GM19455 (cell line): ENCODE measurements around the gene SIRT4.

Experiments used
- ATAC-seq: cut with Tn5 transposase; IDR thresholded peaks from one replicate; pipeline ENCODE4 v1.9.1; 2021; ENCODE audit not compliant: unreplicated experiment

SIRT4 gene

DNA sequence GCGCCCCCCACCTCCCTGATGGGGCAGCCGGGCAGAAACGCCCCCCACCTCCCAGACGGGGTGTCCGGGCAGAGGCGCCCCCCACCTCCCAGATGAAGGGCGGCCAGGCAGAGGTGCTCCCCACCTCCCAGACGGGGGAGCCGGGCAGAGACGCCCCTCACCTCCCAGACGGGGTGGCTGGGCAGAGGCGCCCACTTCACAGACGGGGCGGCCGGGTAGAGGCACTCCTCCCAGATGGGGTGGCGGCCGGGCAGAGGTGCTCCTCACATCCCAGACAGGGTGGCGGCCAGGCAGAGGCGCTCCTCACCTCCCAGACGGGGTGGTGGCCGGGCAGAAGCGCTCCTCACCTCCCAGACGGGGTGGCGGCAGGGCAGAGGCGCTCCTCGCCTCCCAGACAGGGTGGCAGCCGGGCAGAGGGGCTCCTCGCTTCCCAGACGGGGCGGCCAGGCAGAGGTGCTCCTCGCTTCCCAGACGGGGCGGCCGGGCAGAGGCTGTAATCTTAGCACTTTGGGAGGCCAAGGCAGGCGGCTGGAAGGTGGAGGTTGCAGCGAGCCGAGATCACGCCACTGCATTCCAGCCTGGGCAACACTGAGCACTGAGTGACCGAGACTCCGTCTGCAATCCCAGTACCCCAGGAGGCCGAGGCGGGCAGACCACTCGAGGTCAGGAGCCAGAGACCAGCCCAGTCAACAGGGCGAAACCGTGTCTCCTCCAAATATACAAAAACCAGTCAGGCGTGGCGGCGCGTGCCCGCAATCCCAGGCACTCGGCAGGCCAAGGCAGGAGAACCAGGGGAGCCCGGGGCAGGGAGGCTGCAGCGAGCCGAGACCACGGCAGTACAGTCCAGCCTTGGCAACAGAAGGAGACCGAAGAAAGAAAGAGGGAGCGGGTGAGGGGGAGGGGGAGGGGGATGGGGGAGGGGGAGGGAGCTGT lies 23.7 kb upstream of the SIRT4 start:
- no peak for ATAC-seq

- ATAC-seq: no peak
These were observed 18.8 kb upstream of the SIRT4 start for GRCh38 chr12:120283318-120283717.

- no peak for ATAC-seq
These were observed 17.7 kb upstream of the SIRT4 start for GRCh38 chr12:120284381-120284780.

DNA sequence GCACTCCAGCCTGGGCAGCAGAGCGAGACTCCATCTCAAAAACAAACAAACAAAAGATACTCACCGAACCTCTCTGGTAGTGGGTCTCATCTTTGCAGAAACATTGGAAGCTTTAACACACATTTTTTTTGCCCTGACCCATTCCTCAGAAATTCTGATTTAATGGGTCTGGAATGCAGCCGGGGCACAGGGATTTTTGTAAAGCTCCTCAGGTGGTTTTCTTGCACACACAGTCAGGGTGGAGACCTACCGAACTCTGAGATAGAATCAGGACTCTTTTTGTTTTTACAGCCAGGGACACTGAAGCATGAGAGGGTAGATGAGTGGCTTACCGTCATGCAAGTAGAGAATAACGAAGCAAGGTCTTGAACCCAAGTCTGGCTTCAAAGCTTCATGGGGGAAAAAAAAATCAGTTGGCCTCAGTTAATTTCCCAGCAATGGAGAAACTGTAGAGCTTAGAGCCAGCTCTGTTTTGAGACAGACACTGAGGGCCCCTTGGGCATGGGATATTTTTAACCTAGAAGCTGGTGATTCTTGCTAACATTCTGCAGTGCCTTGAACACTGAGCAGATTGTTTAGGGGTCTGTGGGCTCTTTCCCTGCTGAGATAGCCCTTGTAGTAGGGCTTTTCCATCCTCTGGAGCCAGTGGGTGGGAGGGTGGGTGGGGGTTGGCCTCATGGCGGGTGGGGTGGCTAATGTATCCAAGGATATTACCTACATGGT lies 15.2 kb upstream of the SIRT4 start:
- no peak for ATAC-seq

- ATAC-seq: no peak
These were observed 14.6 kb upstream of the SIRT4 start for GRCh38 chr12:120287491-120287890.

DNA sequence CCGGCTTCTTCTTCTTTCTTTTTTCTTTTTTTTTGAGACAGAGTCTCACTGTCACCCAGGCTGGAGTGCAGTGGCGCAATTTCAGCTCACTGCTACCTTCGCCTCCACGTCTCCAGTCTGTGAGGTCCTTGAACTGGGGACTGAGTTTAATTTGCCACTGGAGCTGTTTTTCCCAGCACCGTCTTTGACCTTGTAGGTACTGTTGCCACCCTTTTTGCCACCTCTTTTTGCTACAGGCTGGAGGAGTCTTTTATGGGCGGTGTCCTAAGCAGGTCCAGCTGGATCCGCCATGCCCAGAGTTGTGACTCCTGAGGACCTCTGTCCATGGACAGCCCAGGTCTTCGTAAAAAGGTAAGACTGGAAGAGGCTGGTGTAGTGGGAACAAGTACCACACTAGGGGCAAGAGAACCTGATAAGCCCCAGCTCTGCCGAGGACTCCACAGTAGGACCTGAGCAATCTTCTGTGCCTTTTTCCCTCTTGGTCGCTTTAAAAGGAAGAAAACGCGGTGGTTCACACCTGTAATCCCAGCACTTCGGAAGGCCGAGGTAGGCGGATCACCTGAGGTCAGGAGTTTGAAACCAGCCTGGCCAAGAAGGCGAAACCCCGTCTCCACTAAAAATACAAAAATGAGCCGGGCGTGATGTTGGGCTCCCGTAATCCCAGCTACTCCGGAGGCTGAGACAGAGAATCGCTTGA lies 11.4 kb upstream of the SIRT4 start:
- no peak for ATAC-seq

- ATAC-seq: peak; percentile 16
These were observed 9.8 kb upstream of the SIRT4 start for GRCh38 chr12:120292411-120292660.

DNA sequence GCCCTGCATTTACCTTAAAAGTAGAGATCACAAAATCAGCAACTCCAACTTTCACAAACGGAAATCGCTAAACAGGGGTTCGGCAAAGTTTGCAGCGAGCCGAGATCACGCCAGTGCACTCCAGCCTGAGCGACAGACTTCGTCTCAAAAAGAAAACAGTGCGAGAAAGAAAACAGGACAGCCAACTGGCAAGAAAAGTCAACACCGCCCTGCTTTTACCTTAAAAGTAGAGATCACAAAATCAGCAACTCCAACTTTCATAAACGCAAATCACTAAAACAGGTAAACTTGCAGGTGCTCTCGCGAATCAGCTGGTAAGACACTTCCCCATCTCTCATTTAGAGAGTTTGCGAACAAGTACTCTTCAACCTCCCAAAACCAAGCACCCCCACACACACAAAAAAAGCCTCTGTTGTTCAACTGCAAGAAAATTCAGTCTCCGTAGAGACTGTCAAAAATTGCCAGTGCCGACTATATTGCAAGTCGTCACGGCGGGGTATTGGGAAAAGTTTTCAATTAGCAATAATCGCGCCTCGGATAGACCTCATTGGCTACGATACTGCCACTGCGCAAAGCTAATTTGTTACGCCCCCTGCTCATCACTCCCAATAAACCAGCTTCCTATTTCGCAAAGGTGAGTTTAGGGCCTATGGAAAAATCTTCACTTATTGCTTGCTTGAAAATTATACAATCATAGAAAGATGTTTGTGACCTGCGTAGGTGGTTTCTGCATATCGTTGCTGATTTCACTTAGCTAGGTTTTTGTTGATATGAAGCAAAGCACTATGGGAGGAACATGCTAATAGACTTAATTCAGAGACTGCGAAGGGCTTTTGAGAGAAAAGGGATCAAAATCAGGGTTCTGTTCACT lies 9.2 kb upstream of the SIRT4 start, which contains the start of gene RNU4-1:
Gene RNU4-1, minus strand, starts transcription at position 577 of the 871 bp plus-strand sequence.
- peak; percentile 59 for ATAC-seq

GRCh38 chr12:120314220-120314619 lies 12.1 kb downstream of the SIRT4 start:
- ATAC-seq: no peak

DNA sequence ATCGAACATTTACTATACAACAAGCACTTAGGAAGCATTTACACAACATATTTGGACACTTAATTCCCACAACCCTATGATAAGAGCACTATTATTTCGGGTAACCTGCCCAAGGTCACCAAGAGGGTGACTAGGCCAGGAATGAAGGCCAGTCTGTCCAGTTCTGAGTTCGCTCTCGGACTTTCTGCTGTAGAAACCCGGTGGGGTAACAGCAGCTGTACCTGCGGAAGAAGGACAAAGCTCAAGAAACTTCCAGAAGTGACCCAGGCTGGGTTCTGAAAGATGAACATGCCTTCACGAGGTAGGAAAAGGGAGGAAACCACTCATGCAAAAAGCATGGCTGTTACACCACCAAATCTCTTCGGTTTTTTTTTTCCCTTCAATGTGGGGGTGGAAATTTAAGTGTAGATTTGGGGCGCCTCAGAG lies 14.7 kb downstream of the SIRT4 start:
- ATAC-seq: no peak

DNA sequence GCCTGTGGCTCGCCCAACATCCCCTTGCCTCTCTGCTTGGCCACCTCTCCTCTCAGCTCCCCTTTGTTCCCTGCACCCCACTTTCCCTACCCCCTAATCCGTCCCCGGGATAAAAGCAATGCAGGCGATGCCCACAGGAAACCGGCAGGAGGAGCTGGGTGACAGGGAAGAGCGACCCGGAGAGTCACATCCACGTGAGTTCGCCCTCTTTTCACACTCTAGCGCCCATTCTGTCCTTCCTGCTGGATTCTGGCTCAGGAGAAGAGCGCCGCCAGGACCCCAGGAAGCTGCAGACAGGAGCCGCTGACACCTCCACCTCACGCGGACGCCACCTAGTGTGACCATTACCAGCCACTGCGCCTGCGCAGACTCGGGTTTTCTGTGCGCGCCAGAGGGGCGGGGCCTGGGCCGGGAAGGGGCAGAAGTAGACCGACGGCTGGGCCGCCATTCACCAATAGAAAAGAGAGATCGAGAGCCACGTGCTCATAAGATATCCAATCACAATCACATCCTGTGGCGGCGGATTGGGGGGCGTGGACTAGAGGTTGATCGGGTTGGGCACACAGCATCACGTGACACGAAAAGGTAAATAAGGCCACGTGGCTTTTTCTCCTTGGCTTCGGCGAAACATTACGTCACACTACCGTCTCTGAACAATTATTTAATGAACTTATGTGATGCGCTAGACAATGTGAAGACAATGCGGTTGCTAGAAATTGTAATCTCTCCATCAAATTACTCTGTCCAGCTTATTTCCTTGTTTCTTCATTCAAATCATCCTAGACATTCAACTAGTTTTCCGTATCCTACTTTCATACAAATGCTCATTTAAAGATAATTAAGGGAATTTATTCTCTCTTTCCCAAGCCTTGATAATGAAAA lies 15.3 kb downstream of the SIRT4 start:
- ATAC-seq: peak; percentile 97

DNA sequence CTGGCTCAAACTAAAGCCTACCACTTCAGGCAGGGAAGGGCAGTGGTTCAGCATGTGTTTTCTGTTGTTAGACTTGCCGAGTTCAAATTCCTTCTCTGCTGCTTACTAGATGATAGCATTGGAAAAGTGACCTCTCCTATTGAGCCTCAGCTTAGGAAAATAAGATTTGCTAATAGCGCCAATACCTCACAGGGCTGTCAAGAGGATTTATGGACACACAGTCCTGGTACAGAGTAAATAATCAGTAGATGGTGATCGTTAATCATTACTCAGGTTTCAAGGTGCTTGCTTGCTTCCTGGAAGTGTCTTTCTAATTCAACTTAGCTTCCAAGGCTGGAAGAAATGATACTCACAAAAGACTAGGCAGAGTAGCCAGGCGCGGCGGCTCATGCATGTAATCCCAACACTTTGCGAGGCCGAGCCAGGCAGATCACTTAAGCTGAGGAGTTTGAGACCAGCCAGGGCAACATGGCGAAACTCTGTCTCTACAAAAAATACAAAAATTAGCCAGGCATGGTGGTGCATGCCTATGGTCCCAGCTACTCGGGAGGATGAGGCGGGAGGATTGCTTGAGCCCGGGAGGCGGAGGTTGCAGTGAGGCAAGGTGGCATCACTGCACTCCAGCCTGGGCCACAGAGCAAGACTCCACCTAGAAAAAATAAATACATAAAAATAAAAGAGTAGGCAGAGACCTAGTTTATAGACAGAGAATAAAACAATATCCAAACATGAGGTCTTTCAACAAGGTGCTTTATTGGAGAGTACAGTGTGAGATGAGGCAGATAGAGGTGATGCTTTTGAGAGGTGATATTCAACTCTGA lies 19.5 kb downstream of the SIRT4 start:
- no peak for ATAC-seq

- ATAC-seq: no peak
These were observed 21.7 kb downstream of the SIRT4 start for GRCh38 chr12:120323772-120324171.

DNA sequence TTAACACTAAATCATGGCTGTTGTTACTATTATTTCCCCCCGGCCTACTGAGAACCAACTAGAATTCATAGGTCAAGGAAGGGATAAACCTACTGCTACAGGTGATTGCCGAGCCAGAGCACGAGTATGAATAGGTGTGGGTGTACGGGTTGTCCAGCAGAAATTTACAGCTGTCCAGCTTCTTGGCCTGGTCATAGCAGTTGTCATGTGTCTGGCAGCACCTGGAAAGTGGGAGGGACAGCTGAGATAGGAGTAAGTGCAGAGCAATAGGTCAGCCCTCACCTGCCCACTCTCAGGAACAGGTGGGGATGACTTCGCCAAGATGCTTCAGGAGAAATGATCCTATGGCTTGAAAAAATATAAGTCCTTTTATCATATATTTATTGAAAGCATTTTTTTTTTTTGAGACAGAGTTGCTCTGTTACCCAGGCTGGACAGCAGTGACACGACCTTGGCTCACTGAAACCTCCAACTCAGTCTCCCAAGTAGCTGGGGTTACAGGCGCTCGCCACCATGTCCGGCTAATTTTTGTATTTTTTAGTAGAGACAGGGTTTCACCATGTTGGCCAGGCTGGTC lies 22.8 kb downstream of the SIRT4 start:
- no peak for ATAC-seq

GRCh38 chr12:120327593-120327992 lies 25.5 kb downstream of the SIRT4 start, which contains the start of gene PLA2G1B:
Gene PLA2G1B, minus strand, starts transcription at chr12:120327779. Its CDS starts 26 bp downstream, at chr12:120327753.
- no peak for ATAC-seq

GRCh38 chr12:120328228-120328627 lies 26.1 kb downstream of the SIRT4 start:
- ATAC-seq: no peak

- ATAC-seq: no peak
These were observed 29.3 kb downstream of the SIRT4 start for GRCh38 chr12:120331390-120331789.

GRCh38 chr12:120332041-120332440 lies 29.9 kb downstream of the SIRT4 start:
- ATAC-seq: no peak
